PFSK-1 (cell line): ENCODE measurements around the gene PPP3CA.

Source experiments
- FOXP2 ChIP-seq: optimal IDR thresholded peaks from 2 replicates; pipeline ENCODE3; 2011; ENCODE audit warnings: borderline replicate concordance, control low read depth, inconsistent platforms; ENCODE audit not compliant: insufficient read depth; ENCODE audit errors: extremely low read length, extremely low read depth
- POLR2AphosphoS5 ChIP-seq: IDR thresholded peaks from 2 replicates; pipeline ENCODE4 v1.6.1; 2012; ENCODE audit warnings: low read depth, mild to moderate bottlenecking, control low read depth, low read length, moderate library complexity
- REST ChIP-seq, 2 experiments: IDR thresholded peaks; 2 replicates each; pipeline versions ENCODE4 v1.6.1 to v1.8.0; 2011 to 2012; ENCODE audit warnings: low read depth in 2 of 2, low read length in 2 of 2, control low read depth in 1 of 2, inconsistent platforms in 1 of 2, mild to moderate bottlenecking in 1 of 2, moderate library complexity in 1 of 2; ENCODE audit not compliant: insufficient read depth in 1 of 2
- SIN3A ChIP-seq: IDR thresholded peaks from 2 replicates; pipeline ENCODE4 v1.6.1; 2012; ENCODE audit warnings: mild to moderate bottlenecking, low read length, moderate library complexity, borderline replicate concordance; ENCODE audit not compliant: insufficient read depth
- TAF1 ChIP-seq: IDR thresholded peaks from 2 replicates; pipeline ENCODE4 v1.6.1; 2012; ENCODE audit warnings: low read length, control low read depth, borderline replicate concordance; ENCODE audit not compliant: insufficient read depth

PPP3CA gene

GRCh38 chr4:101076032-101076431 lies 271.3 kb downstream of the PPP3CA start:
- TF ChIP-seq POLR2AphosphoS5, result no peak
- no peak for TF ChIP-seq FOXP2

GRCh38 chr4:101075536-101075935 lies 271.8 kb downstream of the PPP3CA start:
- TF ChIP-seq POLR2AphosphoS5 (no peak), REST (IDR thresholded peaks at IDR 0.05; ENCODE audit: insufficient read depth in 1 of 2, low read depth in 2 of 2, low read length in 2 of 2) (no peak), TAF1 (no peak), FOXP2 (no peak), SIN3A (no peak)

- TF ChIP-seq POLR2AphosphoS5, result no peak
- no peak for TF ChIP-seq TAF1
- no peak for TF ChIP-seq FOXP2
Observed at GRCh38 chr4:101074326-101074725, 273.0 kb downstream of the PPP3CA start.

- no peak for TF ChIP-seq TAF1
- no peak for TF ChIP-seq REST (IDR thresholded peaks at IDR 0.05; ENCODE audit: insufficient read depth in 1 of 2, low read depth in 2 of 2, low read length in 2 of 2)
- TF ChIP-seq SIN3A, result no peak
- no peak for TF ChIP-seq POLR2AphosphoS5
- TF ChIP-seq FOXP2, result no peak
Observed at GRCh38 chr4:101071241-101071640, 276.1 kb downstream of the PPP3CA start.

GRCh38 chr4:101068115-101068514 lies 279.2 kb downstream of the PPP3CA start:
- TF ChIP-seq SIN3A (no peak), TAF1 (no peak), POLR2AphosphoS5 (no peak), FOXP2 (no peak), REST (IDR thresholded peaks at IDR 0.05; ENCODE audit: insufficient read depth in 1 of 2, low read depth in 2 of 2, low read length in 2 of 2) (no peak)

- TF ChIP-seq SIN3A (no peak), POLR2AphosphoS5 (no peak), REST (IDR thresholded peaks at IDR 0.05; ENCODE audit: insufficient read depth in 1 of 2, low read depth in 2 of 2, low read length in 2 of 2) (no peak), FOXP2 (no peak), TAF1 (no peak)
Observed at GRCh38 chr4:101067383-101067782, 279.9 kb downstream of the PPP3CA start.
